ENCODE data around the gene MVD.

Gene MVD

GRCh38 chr16:88638323-88639230, 24.3 kb downstream of the MVD start, which contains the start of gene IL17C:
IL17C (plus strand) TSS chr16:88638572; CDS start chr16:88638642, 70 bp downstream.
- no peak for DNase-seq

GRCh38 chr16:88636488-88637265, 26.2 kb downstream of the MVD start:
- no peak for DNase-seq

- DNase-seq: no peak
These were observed 27.1 kb downstream of the MVD start for GRCh38 chr16:88635671-88636319.

- DNase-seq: no peak
These were observed 27.8 kb downstream of the MVD start for GRCh38 chr16:88634994-88635670.

GRCh38 chr16:88634141-88634993, 28.5 kb downstream of the MVD start:
- peak; percentile 45 for DNase-seq

- peak; percentile 43 for DNase-seq
These were observed 29.2 kb downstream of the MVD start for GRCh38 chr16:88633684-88634140.

GRCh38 chr16:88632587-88632930, 30.3 kb downstream of the MVD start:
- no peak for DNase-seq

GRCh38 chr16:88631920-88632586, 30.8 kb downstream of the MVD start:
- no peak for DNase-seq

GRCh38 chr16:88631384-88631783, 31.5 kb downstream of the MVD start:
- DNase-seq: no peak

GRCh38 chr16:88630941-88631340, 31.9 kb downstream of the MVD start:
- DNase-seq: no peak

- no peak for DNase-seq
These were observed 32.5 kb downstream of the MVD start for GRCh38 chr16:88630433-88630832.

- DNase-seq: no peak
These were observed 33.1 kb downstream of the MVD start for GRCh38 chr16:88629835-88630234.

GRCh38 chr16:88628512-88628974, 34.3 kb downstream of the MVD start:
- DNase-seq: no peak

GRCh38 chr16:88627531-88628411, 35.1 kb downstream of the MVD start:
- DNase-seq: no peak

GRCh38 chr16:88626646-88627045, 36.2 kb downstream of the MVD start:
- no peak for DNase-seq

- no peak for DNase-seq
These were observed 37.8 kb downstream of the MVD start for GRCh38 chr16:88624977-88625576.

GRCh38 chr16:88624481-88624880, 38.4 kb downstream of the MVD start:
- no peak for DNase-seq

- no peak for DNase-seq
These were observed 39.0 kb downstream of the MVD start for GRCh38 chr16:88623858-88624257.

- no peak for DNase-seq
These were observed 40.0 kb downstream of the MVD start for GRCh38 chr16:88622866-88623265.

GRCh38 chr16:88622125-88622524, 40.8 kb downstream of the MVD start:
- no peak for DNase-seq

Data from stimulated activated naive CD4-positive, alpha-beta T cell treated with Interleukin-2 at 50 U/mL for 16 hours (primary cell).